ENCODE results near the gene RSAD1. TPM values are rescaled to one million over a fixed set of nuclear protein-coding genes. Genes with fewer than 3 reads are reported as not detected.

Gene RSAD1
- total and polyA plus RNA-seq, 10 of the 15 experiments (the other 5 are each of a cell fraction or from before 2014, with no cell fraction given), result 2.5 to 28.1 (median 22.6) TPM

DNA sequence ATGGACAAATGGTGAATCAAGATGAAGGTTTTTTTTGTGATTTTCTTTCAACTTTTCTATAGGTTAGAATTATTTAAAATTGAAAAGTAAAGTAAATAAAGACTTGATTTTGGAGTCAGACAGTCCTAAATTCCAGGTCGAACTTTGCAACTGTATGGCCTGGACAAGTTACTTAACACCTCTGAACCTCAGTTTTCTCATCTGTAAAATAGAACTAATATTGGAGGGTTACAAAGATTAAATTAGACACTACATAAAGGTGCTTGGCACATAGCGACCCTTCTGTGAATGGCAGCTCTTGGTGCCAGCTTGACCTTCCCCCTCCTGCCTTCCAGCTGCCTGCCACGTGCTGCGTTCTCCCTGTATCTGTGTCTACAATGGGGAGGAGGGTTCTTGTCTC, 3.0 kb downstream of the RSAD1 start:
- Histone ChIP-seq H3K79me2 (ENCODE audit: control insufficient read depth, insufficient read depth, low read length) (no peaks in the 10 kb centered on the region), H3K4me3 (no peak overlapping the region), H3K4me2 (ENCODE audit: control insufficient read depth, insufficient read depth) (no peak overlapping the region), H3K27ac (ENCODE audit: control insufficient read depth, insufficient read depth) (no peak overlapping the region), H3K9ac (ENCODE audit: control insufficient read depth, insufficient read depth, low read length) (no peak overlapping the region), H3K36me3 (ENCODE audit: control insufficient read depth in 2 of 2, insufficient read depth in 2 of 2, low read length in 1 of 2) (peaks cover 0 to 10% of the 10 kb centered on the region in 2 experiments; a peak in 2 of 4 replicates), H3K27me3 (replicated peaks in 1 of 2; ENCODE audit: control insufficient read depth in 2 of 2, insufficient read depth in 2 of 2, low read length in 1 of 2) (no peaks in the 10 kb centered on the region), H3K4me1 (ENCODE audit: control insufficient read depth, insufficient read depth, low read length) (no peaks in the 10 kb centered on the region), H4K20me1 (ENCODE audit: control insufficient read depth, insufficient read depth) (no peaks in the 10 kb centered on the region), H3K9me3 (replicated peaks; ENCODE audit: control insufficient read depth, insufficient read depth, low read length) (no peaks in the 10 kb centered on the region), H2AFZ (ENCODE audit: control insufficient read depth, low read depth, low read length) (no peak overlapping the region)
- ChIA-PET CTCF (interaction anchor here (0.9 to 4.4 kb wide), 13 partner anchors 12 to 302 kb away, joined by 3 to 23 read pairs (median 6); no protein-coding TSS in a partner anchor), RAD21 (ENCODE audit: unreplicated experiment) (interaction anchor here (0.5 to 1.2 kb wide), 6 partner anchors 22 to 144 kb away, joined by 3 to 5 read pairs (median 3); no protein-coding TSS in a partner anchor), POLR2A (no interaction called here), SMC1A (ENCODE audit: uncharacterized antibody, unreplicated experiment) (interaction anchor here (0.9 to 2.6 kb wide), 3 partner anchors 60 to 252 kb away, joined by 4 to 8 read pairs (median 5); no protein-coding TSS in a partner anchor)
- intact Hi-C loops (cut with micrococcal nuclease; ENCODE audit: unreplicated experiment) (loop anchor here (1.0 kb wide), 3 partner anchors 61 to 214 kb away; no protein-coding TSS in a partner anchor), in situ Hi-C loops (cut with MboI) (loop anchor here (10.0 kb wide), 1 partner anchor 143 kb away; no protein-coding TSS in a partner anchor)
- ATAC-seq (no peak), DNase-seq (ENCODE audit: low read depth, low spot score) (no peak), FAIRE-seq (no peak)
- 71% methylated on average over 4 of the region's 4 CpGs for WGBS (ENCODE audit: insufficient coverage, insufficient replicate concordance, low lambda C conversion rate, missing lambda C conversion rate)
- no TSS peak for BruUV-seq (replicated peaks)
- TF ChIP-seq YBX1 (IDR thresholded peaks at IDR 0.05), result no peak
- TF ChIP-seq, protein P1, sequence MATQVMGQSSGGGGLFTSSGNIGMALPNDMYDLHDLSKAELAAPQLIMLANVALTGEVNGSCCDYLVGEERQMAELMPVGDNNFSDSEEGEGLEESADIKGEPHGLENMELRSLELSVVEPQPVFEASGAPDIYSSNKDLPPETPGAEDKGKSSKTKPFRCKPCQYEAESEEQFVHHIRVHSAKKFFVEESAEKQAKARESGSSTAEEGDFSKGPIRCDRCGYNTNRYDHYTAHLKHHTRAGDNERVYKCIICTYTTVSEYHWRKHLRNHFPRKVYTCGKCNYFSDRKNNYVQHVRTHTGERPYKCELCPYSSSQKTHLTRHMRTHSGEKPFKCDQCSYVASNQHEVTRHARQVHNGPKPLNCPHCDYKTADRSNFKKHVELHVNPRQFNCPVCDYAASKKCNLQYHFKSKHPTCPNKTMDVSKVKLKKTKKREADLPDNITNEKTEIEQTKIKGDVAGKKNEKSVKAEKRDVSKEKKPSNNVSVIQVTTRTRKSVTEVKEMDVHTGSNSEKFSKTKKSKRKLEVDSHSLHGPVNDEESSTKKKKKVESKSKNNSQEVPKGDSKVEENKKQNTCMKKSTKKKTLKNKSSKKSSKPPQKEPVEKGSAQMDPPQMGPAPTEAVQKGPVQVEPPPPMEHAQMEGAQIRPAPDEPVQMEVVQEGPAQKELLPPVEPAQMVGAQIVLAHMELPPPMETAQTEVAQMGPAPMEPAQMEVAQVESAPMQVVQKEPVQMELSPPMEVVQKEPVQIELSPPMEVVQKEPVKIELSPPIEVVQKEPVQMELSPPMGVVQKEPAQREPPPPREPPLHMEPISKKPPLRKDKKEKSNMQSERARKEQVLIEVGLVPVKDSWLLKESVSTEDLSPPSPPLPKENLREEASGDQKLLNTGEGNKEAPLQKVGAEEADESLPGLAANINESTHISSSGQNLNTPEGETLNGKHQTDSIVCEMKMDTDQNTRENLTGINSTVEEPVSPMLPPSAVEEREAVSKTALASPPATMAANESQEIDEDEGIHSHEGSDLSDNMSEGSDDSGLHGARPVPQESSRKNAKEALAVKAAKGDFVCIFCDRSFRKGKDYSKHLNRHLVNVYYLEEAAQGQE (IDR thresholded peaks at IDR 0.05; ENCODE audit: low read depth, low read length), result no peak
- no peak for TF ChIP-seq YY1 (IDR thresholded peaks at IDR 0.05; ENCODE audit: low read depth, low read length)
- TF ChIP-seq ZNF207 (IDR thresholded peaks at IDR 0.05; ENCODE audit: borderline replicate concordance), result no peak
- TF ChIP-seq STAT3 (IDR thresholded peaks at IDR 0.05; ENCODE audit: low read depth, low read length), result no peak
- no peak for TF ChIP-seq NBN (IDR thresholded peaks at IDR 0.05)
- TF ChIP-seq RUNX3 (IDR thresholded peaks at IDR 0.05; ENCODE audit: low read length), result no peak
- no peak for TF ChIP-seq PML (IDR thresholded peaks at IDR 0.05; ENCODE audit: low read length)
- no peak for TF ChIP-seq TCF7 (IDR thresholded peaks at IDR 0.05; ENCODE audit: borderline replicate concordance)
- no peak for TF ChIP-seq RBBP5 (conservative IDR thresholded peaks at IDR 0.05)
- no peak for TF ChIP-seq TCF12 (IDR thresholded peaks at IDR 0.05; ENCODE audit: low read depth, low read length)
- no peak for TF ChIP-seq FOXK2 (IDR thresholded peaks at IDR 0.05)
- TF ChIP-seq, protein P2, sequence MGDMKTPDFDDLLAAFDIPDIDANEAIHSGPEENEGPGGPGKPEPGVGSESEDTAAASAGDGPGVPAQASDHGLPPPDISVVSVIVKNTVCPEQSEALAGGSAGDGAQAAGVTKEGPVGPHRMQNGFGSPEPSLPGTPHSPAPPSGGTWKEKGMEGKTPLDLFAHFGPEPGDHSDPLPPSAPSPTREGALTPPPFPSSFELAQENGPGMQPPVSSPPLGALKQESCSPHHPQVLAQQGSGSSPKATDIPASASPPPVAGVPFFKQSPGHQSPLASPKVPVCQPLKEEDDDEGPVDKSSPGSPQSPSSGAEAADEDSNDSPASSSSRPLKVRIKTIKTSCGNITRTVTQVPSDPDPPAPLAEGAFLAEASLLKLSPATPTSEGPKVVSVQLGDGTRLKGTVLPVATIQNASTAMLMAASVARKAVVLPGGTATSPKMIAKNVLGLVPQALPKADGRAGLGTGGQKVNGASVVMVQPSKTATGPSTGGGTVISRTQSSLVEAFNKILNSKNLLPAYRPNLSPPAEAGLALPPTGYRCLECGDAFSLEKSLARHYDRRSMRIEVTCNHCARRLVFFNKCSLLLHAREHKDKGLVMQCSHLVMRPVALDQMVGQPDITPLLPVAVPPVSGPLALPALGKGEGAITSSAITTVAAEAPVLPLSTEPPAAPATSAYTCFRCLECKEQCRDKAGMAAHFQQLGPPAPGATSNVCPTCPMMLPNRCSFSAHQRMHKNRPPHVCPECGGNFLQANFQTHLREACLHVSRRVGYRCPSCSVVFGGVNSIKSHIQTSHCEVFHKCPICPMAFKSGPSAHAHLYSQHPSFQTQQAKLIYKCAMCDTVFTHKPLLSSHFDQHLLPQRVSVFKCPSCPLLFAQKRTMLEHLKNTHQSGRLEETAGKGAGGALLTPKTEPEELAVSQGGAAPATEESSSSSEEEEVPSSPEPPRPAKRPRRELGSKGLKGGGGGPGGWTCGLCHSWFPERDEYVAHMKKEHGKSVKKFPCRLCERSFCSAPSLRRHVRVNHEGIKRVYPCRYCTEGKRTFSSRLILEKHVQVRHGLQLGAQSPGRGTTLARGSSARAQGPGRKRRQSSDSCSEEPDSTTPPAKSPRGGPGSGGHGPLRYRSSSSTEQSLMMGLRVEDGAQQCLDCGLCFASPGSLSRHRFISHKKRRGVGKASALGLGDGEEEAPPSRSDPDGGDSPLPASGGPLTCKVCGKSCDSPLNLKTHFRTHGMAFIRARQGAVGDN (IDR thresholded peaks at IDR 0.05), result no peak
- no peak for TF ChIP-seq BMI1 (IDR thresholded peaks at IDR 0.05; ENCODE audit: borderline replicate concordance)
- TF ChIP-seq CBX3 (IDR thresholded peaks at IDR 0.05; ENCODE audit: borderline replicate concordance, low read depth), result no peak
- TF ChIP-seq, protein P3, sequence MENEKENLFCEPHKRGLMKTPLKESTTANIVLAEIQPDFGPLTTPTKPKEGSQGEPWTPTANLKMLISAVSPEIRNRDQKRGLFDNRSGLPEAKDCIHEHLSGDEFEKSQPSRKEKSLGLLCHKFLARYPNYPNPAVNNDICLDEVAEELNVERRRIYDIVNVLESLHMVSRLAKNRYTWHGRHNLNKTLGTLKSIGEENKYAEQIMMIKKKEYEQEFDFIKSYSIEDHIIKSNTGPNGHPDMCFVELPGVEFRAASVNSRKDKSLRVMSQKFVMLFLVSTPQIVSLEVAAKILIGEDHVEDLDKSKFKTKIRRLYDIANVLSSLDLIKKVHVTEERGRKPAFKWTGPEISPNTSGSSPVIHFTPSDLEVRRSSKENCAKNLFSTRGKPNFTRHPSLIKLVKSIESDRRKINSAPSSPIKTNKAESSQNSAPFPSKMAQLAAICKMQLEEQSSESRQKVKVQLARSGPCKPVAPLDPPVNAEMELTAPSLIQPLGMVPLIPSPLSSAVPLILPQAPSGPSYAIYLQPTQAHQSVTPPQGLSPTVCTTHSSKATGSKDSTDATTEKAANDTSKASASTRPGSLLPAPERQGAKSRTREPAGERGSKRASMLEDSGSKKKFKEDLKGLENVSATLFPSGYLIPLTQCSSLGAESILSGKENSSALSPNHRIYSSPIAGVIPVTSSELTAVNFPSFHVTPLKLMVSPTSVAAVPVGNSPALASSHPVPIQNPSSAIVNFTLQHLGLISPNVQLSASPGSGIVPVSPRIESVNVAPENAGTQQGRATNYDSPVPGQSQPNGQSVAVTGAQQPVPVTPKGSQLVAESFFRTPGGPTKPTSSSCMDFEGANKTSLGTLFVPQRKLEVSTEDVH (IDR thresholded peaks at IDR 0.05; ENCODE audit: low read depth, partially characterized antibody), result no peak

Measured in GM12878 (cell line).